HL-60/S4 treated with retinoic acid at 250 ng/mL for 4 days and 3 days (cell line): Measurements from ENCODE around the gene JCHAIN.
"Not testable (repeated sequence)": the region's sequence is repeated elsewhere in the genome, so short reads cannot be mapped to it uniquely, and the experiment has no call there.

Source experiments
- in situ Hi-C: fragments of 300-500 bp; cut with MboI; formaldehyde crosslinking; loops from 2 replicates; pipeline ENCODE4 v1.7.0; 2022; ENCODE audit warnings: low sequenced_read_pairs

The JCHAIN gene

DNA sequence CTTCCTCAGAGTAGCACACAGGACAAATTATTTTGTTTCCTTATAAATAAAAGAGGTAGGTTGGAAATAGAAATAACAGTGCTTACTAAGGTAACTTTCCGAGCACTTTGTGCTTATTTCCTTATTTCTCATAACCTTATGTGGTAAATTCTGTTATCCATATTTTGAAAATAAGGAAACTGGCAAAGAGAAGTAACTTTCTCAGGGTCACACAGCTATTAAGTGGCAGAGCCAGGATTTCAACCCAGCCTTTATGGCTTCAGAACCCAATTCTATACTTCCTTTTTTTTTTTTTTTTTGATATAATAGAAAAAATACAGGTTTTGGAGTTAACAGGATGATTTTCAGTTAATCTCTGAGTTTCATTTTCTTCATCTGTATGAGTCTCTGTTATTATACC is 25.4 kb upstream of the JCHAIN start:
- in situ Hi-C loops, result no loop called here

- in situ Hi-C loops, result no loop called here
These were observed 22.5 kb upstream of the JCHAIN start for GRCh38 chr4:70688795-70689231.

- in situ Hi-C loops, result no loop called here
These were observed 21.8 kb upstream of the JCHAIN start, which contains the start of gene UTP3 for GRCh38 chr4:70687821-70688794. Gene UTP3, plus strand, starts transcription at chr4:70688532. Its CDS starts 146 bp downstream, at chr4:70688678.

- in situ Hi-C loops, result no loop called here
These were observed 21.1 kb upstream of the JCHAIN start for GRCh38 chr4:70687392-70687791.

DNA sequence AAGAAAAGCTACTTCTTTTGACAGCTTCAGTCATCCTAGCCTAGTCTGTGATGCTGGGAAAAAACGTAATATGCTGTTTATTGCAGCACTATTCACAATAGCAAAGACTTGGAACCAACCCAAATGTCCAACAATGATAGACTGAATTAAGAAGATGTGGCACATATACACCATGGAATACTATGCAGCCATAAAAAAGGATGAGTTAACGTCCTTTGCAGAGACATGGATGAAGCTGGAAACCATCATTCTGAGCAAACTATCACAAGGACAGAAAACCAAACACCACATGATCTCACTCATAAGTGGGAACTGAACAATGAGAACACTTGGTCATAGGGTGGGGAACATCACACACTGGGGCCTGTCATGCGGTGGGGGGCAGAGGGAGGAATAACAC is 15.8 kb upstream of the JCHAIN start:
- in situ Hi-C loops, result not testable (repeated sequence)

DNA sequence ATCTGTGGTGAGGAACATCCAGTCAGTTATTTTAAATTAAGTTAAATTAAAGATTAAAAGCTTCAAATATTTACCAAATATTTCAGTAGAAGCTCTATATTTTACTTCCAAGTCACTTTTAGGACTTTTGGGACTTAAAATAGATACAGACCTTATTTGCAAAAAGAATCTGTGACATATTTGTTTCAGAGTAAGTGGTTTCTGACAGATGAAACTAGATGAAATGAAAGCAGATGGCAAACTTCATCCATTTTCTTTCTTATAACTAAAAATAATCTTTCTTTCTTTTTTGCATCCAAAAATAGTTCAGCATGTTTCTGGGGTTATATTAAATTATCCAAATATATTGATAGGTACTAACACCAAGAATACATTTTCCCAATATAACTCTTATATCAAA is 15.4 kb upstream of the JCHAIN start:
- in situ Hi-C loops, result no loop called here

- in situ Hi-C loops, result no loop called here
These were observed 14.6 kb upstream of the JCHAIN start for GRCh38 chr4:70680934-70681333.

DNA sequence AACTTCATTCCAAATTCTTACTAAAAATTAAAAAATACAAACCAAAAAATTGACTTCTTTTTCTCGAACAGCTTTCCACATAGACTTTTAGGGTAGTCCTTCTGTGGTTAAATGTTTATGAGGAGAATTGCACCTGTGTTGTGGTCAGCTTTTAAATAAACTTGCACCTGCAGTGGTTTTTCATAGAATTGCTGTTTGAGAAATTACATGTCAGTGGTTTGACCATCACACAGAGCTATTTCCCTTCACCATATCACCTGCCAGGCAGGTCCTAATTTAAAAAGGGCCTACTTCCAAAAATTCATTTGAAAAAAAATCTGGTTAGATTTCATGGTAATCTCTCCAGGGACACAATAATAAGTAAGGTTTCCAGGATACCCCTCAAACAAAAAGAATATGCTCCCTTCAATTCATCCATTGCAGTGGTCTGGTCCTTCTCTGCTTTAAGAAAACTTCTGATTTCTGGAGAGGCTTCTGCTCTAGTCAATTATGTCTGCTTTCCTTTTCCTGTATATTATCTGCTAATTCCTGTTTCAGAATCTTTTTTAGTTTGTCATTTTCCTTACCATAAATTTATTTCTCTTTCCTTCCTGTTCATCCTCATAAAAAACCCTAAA is 12.2 kb upstream of the JCHAIN start:
- in situ Hi-C loops, result no loop called here

GRCh38 chr4:70676554-70677090 is 10.3 kb upstream of the JCHAIN start:
- in situ Hi-C loops, result no loop called here

DNA sequence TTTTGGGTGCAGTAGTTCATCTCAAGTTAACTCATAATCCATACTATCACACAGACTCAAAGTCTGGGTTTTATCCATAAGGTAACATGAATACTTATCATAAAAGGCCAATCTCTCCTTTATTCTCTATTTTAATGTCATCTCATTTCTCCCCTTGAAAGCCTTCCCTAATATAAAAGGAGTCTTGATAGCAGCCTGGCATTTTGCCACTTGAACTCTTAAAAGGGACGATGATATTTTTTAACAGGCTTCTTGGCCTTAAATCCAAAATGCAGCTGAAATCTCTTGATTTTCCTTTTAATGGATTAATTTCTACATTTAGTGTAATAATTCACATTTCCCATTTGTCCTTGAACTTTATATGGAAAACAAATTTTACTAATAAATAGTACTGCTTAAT is 8.4 kb upstream of the JCHAIN start:
- in situ Hi-C loops, result no loop called here

GRCh38 chr4:70674191-70674590 is 7.9 kb upstream of the JCHAIN start:
- in situ Hi-C loops, result no loop called here

GRCh38 chr4:70671091-70671490 is 4.8 kb upstream of the JCHAIN start:
- in situ Hi-C loops, result no loop called here

DNA sequence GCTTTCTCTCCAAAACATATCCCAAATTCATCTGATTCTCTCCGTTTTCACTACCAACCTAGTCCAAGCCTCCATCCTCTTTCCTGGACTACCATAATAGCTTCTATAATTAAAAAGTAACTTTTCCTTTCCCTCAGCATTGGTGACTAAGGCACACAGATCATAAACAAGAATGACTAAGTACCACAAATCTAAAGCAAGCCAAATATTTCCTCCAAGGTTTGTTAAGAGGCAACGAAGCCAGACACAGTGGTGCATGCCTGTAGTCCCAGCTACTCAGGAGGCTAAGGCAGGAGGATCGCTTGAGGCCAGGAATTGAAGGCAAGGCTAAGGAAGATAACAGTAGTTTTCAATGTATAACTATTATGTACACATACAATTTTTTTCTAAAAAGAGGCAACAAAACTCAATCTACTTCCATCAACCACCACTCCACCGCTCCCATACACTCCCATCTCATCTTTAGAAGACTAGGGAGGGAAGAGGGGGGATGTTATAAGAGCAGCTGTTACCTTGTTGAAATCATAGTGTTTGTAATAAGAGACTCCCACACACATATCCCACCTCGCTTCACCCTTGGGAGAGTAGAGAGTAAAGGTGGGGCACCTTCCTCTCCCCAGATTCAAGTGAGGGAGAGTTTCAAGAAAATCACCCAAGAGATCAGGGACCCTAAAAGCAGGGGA is 4.2 kb upstream of the JCHAIN start:
- in situ Hi-C loops, result no loop called here

- in situ Hi-C loops, result no loop called here
These were observed 1.6 kb upstream of the JCHAIN start for GRCh38 chr4:70667740-70668535.

DNA sequence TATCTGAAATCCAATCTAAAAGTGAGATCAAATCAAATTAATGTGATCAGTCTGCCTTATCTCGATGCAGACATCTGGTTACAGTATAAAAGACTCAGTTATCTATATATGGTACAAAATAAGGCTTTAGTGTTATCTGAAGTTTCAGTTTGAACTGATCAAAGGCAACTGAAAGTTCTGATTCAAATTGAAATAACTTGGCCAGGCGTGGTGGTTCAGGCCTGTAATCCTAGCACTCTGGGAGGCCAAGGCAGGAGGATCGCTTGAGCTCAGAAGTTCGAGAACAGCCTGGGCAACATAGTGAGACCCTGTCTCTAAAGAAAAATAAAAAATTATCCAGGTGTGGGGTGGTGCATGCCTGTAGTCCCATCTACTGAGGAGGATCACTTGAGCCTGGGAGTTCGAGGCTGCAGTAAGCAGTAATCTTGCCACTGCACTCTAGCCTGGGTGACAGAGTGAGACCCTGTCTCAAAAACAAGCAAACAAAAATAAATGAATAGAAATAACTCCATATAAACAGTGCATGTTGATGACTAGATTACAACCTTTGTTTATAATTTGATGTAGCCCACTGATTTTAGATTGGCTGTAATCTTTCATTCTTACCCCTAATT is 4.9 kb downstream of the JCHAIN start:
- in situ Hi-C loops, result not testable (repeated sequence)

DNA sequence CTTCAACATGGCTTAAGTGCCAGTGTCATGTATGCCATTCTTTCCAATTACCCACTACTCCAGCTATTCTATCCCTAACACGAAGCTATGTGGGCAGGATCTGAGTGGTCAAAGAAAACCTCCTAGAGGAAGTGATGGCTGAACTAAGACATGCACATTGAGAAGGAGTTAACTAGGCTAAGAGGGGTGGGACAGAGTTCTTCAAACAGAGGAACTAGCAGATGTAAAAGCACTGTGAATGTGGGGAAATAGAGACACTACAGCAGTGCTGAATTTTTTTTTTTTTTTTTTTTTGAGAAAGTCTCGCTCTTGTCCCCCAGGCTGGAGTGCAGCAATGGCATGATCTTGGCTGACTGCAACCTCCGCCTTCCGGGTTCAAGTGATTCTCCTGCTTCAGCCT is 6.2 kb downstream of the JCHAIN start:
- in situ Hi-C loops, result no loop called here

DNA sequence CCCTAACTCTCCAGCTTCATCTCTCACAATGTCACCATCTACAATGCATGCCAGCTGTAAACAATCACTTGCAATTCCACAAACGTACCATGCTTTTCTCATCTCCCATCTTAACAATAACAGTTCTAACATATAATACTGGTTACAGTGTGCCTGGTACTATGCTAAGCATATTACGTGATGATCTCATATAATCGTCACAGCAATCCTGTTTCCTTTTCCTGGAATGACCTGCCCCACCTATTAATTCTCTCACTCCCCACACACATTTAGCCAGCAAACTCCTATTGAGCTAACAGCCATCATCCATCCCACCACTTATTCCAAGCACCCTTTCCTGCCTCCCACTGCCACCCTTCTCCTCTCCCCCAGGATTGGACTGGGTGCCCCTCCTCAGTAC is 7.9 kb downstream of the JCHAIN start:
- in situ Hi-C loops, result no loop called here

GRCh38 chr4:70657326-70657725 is 9.0 kb downstream of the JCHAIN start:
- in situ Hi-C loops, result no loop called here

DNA sequence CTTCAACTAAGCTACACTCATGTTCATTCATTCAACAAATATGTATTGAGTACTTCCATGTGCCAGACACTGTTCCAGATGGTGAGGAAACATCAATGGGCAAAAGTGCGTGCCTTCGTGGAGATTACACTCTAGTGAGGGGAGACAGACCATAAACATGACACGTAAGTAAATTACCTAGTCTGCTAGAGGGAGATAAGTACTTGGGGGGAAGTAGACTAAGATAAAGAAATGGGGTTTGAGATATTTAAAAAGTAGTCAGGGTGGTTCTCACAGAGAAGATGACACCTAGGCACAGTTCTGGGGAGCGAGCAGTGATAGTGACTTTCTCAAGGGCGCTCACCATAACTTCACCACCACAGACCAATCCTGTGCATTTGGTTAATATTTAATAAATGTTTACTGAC is 11.7 kb downstream of the JCHAIN start:
- in situ Hi-C loops, result no loop called here
